ENCODE measurements around the gene PHEX.

DNA sequence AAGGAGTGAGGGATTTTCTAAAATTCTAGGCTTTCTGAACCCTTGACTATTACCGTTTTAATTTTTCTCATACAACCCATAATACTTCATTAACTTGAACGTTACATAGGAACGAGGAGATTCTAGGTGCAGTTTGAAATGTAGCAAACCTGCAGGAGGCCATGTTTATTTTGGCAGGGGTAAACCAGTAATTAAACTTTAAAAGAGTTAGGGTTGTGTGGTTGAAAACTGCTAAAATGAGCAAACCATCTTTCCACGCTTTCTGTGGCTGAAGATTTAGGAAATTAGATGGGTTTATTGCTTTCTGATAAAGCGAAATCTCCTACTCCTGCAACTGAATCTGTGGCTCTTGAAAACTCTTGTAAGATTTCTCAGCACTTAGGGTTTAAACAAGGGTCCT is 1.7 kb downstream of the PHEX start:
- TF ChIP-seq, protein P1, sequence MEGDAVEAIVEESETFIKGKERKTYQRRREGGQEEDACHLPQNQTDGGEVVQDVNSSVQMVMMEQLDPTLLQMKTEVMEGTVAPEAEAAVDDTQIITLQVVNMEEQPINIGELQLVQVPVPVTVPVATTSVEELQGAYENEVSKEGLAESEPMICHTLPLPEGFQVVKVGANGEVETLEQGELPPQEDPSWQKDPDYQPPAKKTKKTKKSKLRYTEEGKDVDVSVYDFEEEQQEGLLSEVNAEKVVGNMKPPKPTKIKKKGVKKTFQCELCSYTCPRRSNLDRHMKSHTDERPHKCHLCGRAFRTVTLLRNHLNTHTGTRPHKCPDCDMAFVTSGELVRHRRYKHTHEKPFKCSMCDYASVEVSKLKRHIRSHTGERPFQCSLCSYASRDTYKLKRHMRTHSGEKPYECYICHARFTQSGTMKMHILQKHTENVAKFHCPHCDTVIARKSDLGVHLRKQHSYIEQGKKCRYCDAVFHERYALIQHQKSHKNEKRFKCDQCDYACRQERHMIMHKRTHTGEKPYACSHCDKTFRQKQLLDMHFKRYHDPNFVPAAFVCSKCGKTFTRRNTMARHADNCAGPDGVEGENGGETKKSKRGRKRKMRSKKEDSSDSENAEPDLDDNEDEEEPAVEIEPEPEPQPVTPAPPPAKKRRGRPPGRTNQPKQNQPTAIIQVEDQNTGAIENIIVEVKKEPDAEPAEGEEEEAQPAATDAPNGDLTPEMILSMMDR (IDR thresholded peaks at IDR 0.05; ENCODE audit: low read depth, low read length), result no peak
- no peak for TF ChIP-seq EZH2phosphoT487 (IDR thresholded peaks at IDR 0.05; ENCODE audit: low read depth)

Measured in OCI-LY3 (cell line).